Uterus (tissue), 4 donors: Measurements from ENCODE around the gene HIBCH. TPM values are rescaled to one million over a fixed set of nuclear protein-coding genes. Genes with fewer than 3 reads are reported as not detected.
"Not testable (repeated sequence)": the region's sequence is repeated elsewhere in the genome, so short reads cannot be mapped to it uniquely, and the experiment has no call there.

Experiments
- DNase-seq, 2 donors: peaks; one replicate each; pipeline ENCODE4 v3.0.0-alpha.2; 2019 to 2020
- H3K27ac ChIP-seq, 2 donors: fragments of 200-600 bp; sonication (generic); 1 replicate in 1 of 2; 2 replicates in 1 of 2; pipeline ENCODE4 v1.5.1; 2016 to 2018
- H3K27me3 ChIP-seq, 2 donors: fragments of 200-600 bp; sonication (generic); one replicate each; pipeline ENCODE4 v1.5.1; 2018 to 2019; ENCODE audit warnings: control low read depth in 1 of 2
- H3K36me3 ChIP-seq, 2 donors: fragments of 200-600 bp; sonication (generic); one replicate each; pipeline ENCODE4 v1.5.1; 2019; ENCODE audit warnings: control low read depth in 1 of 2
- H3K4me1 ChIP-seq, 2 donors: fragments of 200-600 bp; sonication (generic); one replicate each; pipeline ENCODE4 v1.5.1; 2018 to 2019; ENCODE audit warnings: control low read depth in 1 of 2
- H3K4me3 ChIP-seq, 2 donors: fragments of 200-600 bp; sonication (generic); 1 replicate in 1 of 2; 2 replicates in 1 of 2; pipeline ENCODE4 v1.5.1; 2018 to 2019; ENCODE audit warnings: mild to moderate bottlenecking in 1 of 2
- H3K9me3 ChIP-seq, 2 donors: fragments of 200-600 bp; sonication (generic); one replicate each; pipeline ENCODE4 v1.5.1; 2019; ENCODE audit warnings: control low read depth in 1 of 2
- CTCF ChIP-seq, 4 experiments: fragments of 200-600 bp in 2 of 4; fragments of 450-650 bp in 2 of 4; sonication (generic) in 2 of 4; IDR thresholded peaks; one replicate each; pipeline ENCODE4 v1.5.1; 2016 to 2019; ENCODE audit warnings: antibody characterized with exemption in 4 of 4, mild to moderate bottlenecking in 2 of 4, moderate library complexity in 1 of 4
- POLR2A ChIP-seq, 2 donors: fragments of 450-650 bp; IDR thresholded peaks; one replicate each; pipeline ENCODE4 v1.6.1; 2016; ENCODE audit warnings: antibody characterized with exemption in 2 of 2, mild to moderate bottlenecking in 1 of 2, moderate library complexity in 1 of 2
- intact Hi-C: fragments of 100-400 bp; cut with DNase I; formaldehyde crosslinking; loops from one replicate; pipeline ENCODE4 v1.15.1; 2023; ENCODE audit warnings: low total_unique reads
- total RNA-seq, 4 donors: library from RNA; depleted of rRNA in 3 of 4; stranded (reverse); fragments of >200 nt in 3 of 4; gene quantifications; one replicate each; pipeline versions ENCODE4 v1.1.0 to v1.2.4, GENCODE V29; 2014 to 2023
- donor health status: DM: yes; HTN: yes; CAD: no.

The HIBCH gene
- total RNA-seq, 4 donors from 2014 or later, result 9.1 to 53.9 (median 26.9) TPM

GRCh38 chr2:190277234-190278112 lies 42.2 kb downstream of the HIBCH start:
- no peaks in the 10 kb centered on the region for H3K9me3 ChIP-seq
- no peak for TF ChIP-seq POLR2A (IDR thresholded peaks at IDR 0.05)
- peak in 3 of 4 experiments; percentile 17 to 31 (median 20) for TF ChIP-seq CTCF (IDR thresholded peaks at IDR 0.05)
- no peak overlapping the region for H3K27ac ChIP-seq
- H3K4me3 ChIP-seq, result no peak overlapping the region
- DNase-seq, result no peak
- H3K4me1 ChIP-seq, result no peaks in the 10 kb centered on the region
- intact Hi-C loops, result no loop called here
- no peaks in the 10 kb centered on the region for H3K36me3 ChIP-seq
- H3K27me3 ChIP-seq, result no peaks in the 10 kb centered on the region

- DNase-seq, result no peak
Observed at GRCh38 chr2:190272457-190272842, 47.2 kb downstream of the HIBCH start.

GRCh38 chr2:190271783-190272456 lies 47.7 kb downstream of the HIBCH start:
- Histone ChIP-seq H3K27me3 (no peaks in the 10 kb centered on the region), H3K9me3 (no peaks in the 10 kb centered on the region), H3K27ac (no peak overlapping the region), H3K4me1 (no peaks in the 10 kb centered on the region), H3K36me3 (no peaks in the 10 kb centered on the region), H3K4me3 (no peak overlapping the region)
- TF ChIP-seq CTCF (IDR thresholded peaks at IDR 0.05) (no peak), POLR2A (IDR thresholded peaks at IDR 0.05) (no peak)
- no peak for DNase-seq
- intact Hi-C loops, result no loop called here

More at GRCh38 chr2:190272457-190272842, 47.2 kb downstream of the HIBCH start:
- H3K4me3 ChIP-seq, result no peak overlapping the region
- no peaks in the 10 kb centered on the region for H3K9me3 ChIP-seq
- no peak for TF ChIP-seq CTCF (IDR thresholded peaks at IDR 0.05)
- no peak for TF ChIP-seq POLR2A (IDR thresholded peaks at IDR 0.05)
- no peaks in the 10 kb centered on the region for H3K27me3 ChIP-seq
- intact Hi-C loops, result no loop called here
- no peaks in the 10 kb centered on the region for H3K36me3 ChIP-seq
- H3K4me1 ChIP-seq, result no peaks in the 10 kb centered on the region
- H3K27ac ChIP-seq, result no peak overlapping the region

- Histone ChIP-seq H3K27ac (no peak overlapping the region), H3K36me3 (no peaks in the 10 kb centered on the region), H3K9me3 (no peaks in the 10 kb centered on the region), H3K27me3 (no peaks in the 10 kb centered on the region), H3K4me1 (no peaks in the 10 kb centered on the region), H3K4me3 (no peak overlapping the region)
- intact Hi-C loops, result no loop called here
- TF ChIP-seq CTCF (IDR thresholded peaks at IDR 0.05), result no peak
- TF ChIP-seq POLR2A (IDR thresholded peaks at IDR 0.05), result no peak
- no peak for DNase-seq
Observed at GRCh38 chr2:190270298-190270697, 49.3 kb downstream of the HIBCH start.

- DNase-seq, H3K9me3 ChIP-seq, H3K36me3 ChIP-seq, H3K4me1 ChIP-seq, intact Hi-C loops, H3K4me3 ChIP-seq, H3K27ac ChIP-seq, H3K27me3 ChIP-seq: not testable (repeated sequence)
Observed at GRCh38 chr2:190269699-190270098, 49.9 kb downstream of the HIBCH start.
